ENCODE data around the gene ME3. TPM values are rescaled to one million over a fixed set of nuclear protein-coding genes. Genes with fewer than 3 reads are reported as not detected.

Gene ME3
- total RNA-seq, 1 donor from 2014 or later: 0.92 TPM

- no peak for TF ChIP-seq CTCF (IDR thresholded peaks at IDR 0.05; ENCODE audit: unreplicated experiment)
- no peaks in the 10 kb centered on the region for H3K36me3 Mint-ChIP-seq (ENCODE audit: low read depth, unreplicated experiment)
- DNase-seq (ENCODE audit: low spot score): no peak
- H3K27ac Mint-ChIP-seq (ENCODE audit: unreplicated experiment): no peak overlapping the region
- no peaks in the 10 kb centered on the region for H3K9me3 Mint-ChIP-seq (ENCODE audit: unreplicated experiment)
- peaks cover 2% of the 10 kb centered on the region for H3K27me3 Mint-ChIP-seq (ENCODE audit: unreplicated experiment)
- H3K4me3 Mint-ChIP-seq (ENCODE audit: unreplicated experiment): no peak overlapping the region
- no peaks in the 10 kb centered on the region for H3K4me1 Mint-ChIP-seq (ENCODE audit: unreplicated experiment)
Measured at GRCh38 chr11:86718521-86718920, 46.1 kb upstream of the ME3 start.

- peaks cover 2% of the 10 kb centered on the region for H3K27me3 Mint-ChIP-seq (ENCODE audit: unreplicated experiment)
- H3K4me1 Mint-ChIP-seq (ENCODE audit: unreplicated experiment): no peaks in the 10 kb centered on the region
- no peak overlapping the region for H3K4me3 Mint-ChIP-seq (ENCODE audit: unreplicated experiment)
- TF ChIP-seq CTCF (IDR thresholded peaks at IDR 0.05; ENCODE audit: unreplicated experiment): no peak
- no peaks in the 10 kb centered on the region for H3K9me3 Mint-ChIP-seq (ENCODE audit: unreplicated experiment)
- no peak overlapping the region for H3K27ac Mint-ChIP-seq (ENCODE audit: unreplicated experiment)
- H3K36me3 Mint-ChIP-seq (ENCODE audit: low read depth, unreplicated experiment): no peaks in the 10 kb centered on the region
- no peak for DNase-seq (ENCODE audit: low spot score)
Measured at GRCh38 chr11:86717817-86718501, 45.5 kb upstream of the ME3 start.

GRCh38 chr11:86715611-86716010, 43.2 kb upstream of the ME3 start:
- no peak for DNase-seq (ENCODE audit: low spot score)
- Mint-ChIP-seq H3K27me3 (ENCODE audit: unreplicated experiment) (peaks cover 2% of the 10 kb centered on the region), H3K9me3 (ENCODE audit: unreplicated experiment) (no peaks in the 10 kb centered on the region), H3K4me1 (ENCODE audit: unreplicated experiment) (no peaks in the 10 kb centered on the region), H3K4me3 (ENCODE audit: unreplicated experiment) (no peak overlapping the region), H3K36me3 (ENCODE audit: low read depth, unreplicated experiment) (no peaks in the 10 kb centered on the region), H3K27ac (ENCODE audit: unreplicated experiment) (no peak overlapping the region)
- TF ChIP-seq CTCF (IDR thresholded peaks at IDR 0.05; ENCODE audit: unreplicated experiment): no peak

GRCh38 chr11:86713552-86713951, 41.1 kb upstream of the ME3 start:
- Mint-ChIP-seq H3K27me3 (ENCODE audit: unreplicated experiment) (peaks cover 2% of the 10 kb centered on the region), H3K27ac (ENCODE audit: unreplicated experiment) (no peak overlapping the region), H3K9me3 (ENCODE audit: unreplicated experiment) (no peaks in the 10 kb centered on the region), H3K4me1 (ENCODE audit: unreplicated experiment) (no peaks in the 10 kb centered on the region), H3K36me3 (ENCODE audit: low read depth, unreplicated experiment) (no peaks in the 10 kb centered on the region), H3K4me3 (ENCODE audit: unreplicated experiment) (no peak overlapping the region)
- DNase-seq (ENCODE audit: low spot score): no peak
- no peak for TF ChIP-seq CTCF (IDR thresholded peaks at IDR 0.05; ENCODE audit: unreplicated experiment)

GRCh38 chr11:86710936-86711335, 38.5 kb upstream of the ME3 start:
- no peak overlapping the region for H3K27ac Mint-ChIP-seq (ENCODE audit: unreplicated experiment)
- H3K4me1 Mint-ChIP-seq (ENCODE audit: unreplicated experiment): no peaks in the 10 kb centered on the region
- H3K27me3 Mint-ChIP-seq (ENCODE audit: unreplicated experiment): no peaks in the 10 kb centered on the region
- no peak for TF ChIP-seq CTCF (IDR thresholded peaks at IDR 0.05; ENCODE audit: unreplicated experiment)
- no peak for DNase-seq (ENCODE audit: low spot score)
- no peaks in the 10 kb centered on the region for H3K9me3 Mint-ChIP-seq (ENCODE audit: unreplicated experiment)
- H3K36me3 Mint-ChIP-seq (ENCODE audit: low read depth, unreplicated experiment): no peaks in the 10 kb centered on the region
- no peak overlapping the region for H3K4me3 Mint-ChIP-seq (ENCODE audit: unreplicated experiment)

Measured in endothelial cell (in vitro differentiated cells).